Kidney tubule cell (primary cell): ENCODE measurements around the gene UNC50.
"Not testable (repeated sequence)": the region's sequence is repeated elsewhere in the genome, so short reads cannot be mapped to it uniquely, and the experiment has no call there.

Source experiments
- DNase-seq: peaks from one replicate; pipeline ENCODE4 v3.0.0-alpha.2; 2018; ENCODE audit warnings: low spot score

Gene UNC50

GRCh38 chr2:98608962-98609604 is 694 bp downstream of the UNC50 start:
- DNase-seq: peak; percentile 39

GRCh38 chr2:98614024-98614739 is 5.8 kb downstream of the UNC50 start:
- no peak for DNase-seq

GRCh38 chr2:98615481-98615880 is 7.1 kb downstream of the UNC50 start:
- DNase-seq: no peak

GRCh38 chr2:98617149-98617548 is 8.8 kb downstream of the UNC50 start:
- DNase-seq: no peak

- DNase-seq: peak; percentile 50
Measured at GRCh38 chr2:98623657-98624056, 15.3 kb downstream of the UNC50 start.

- no peak for DNase-seq
Measured at GRCh38 chr2:98632351-98632750, 24.0 kb downstream of the UNC50 start.

- DNase-seq: peak; percentile 10
Measured at GRCh38 chr2:98634406-98635092, 26.2 kb downstream of the UNC50 start.

GRCh38 chr2:98637401-98638147 is 29.2 kb downstream of the UNC50 start:
- DNase-seq: no peak

- DNase-seq: no peak
Measured at GRCh38 chr2:98643496-98644100, 35.2 kb downstream of the UNC50 start.

- DNase-seq: peak; percentile 68
Measured at GRCh38 chr2:98647636-98648035, 39.2 kb downstream of the UNC50 start.

- DNase-seq: peak; percentile 24
Measured at GRCh38 chr2:98648451-98648850, 40.1 kb downstream of the UNC50 start.

GRCh38 chr2:98649135-98649991 is 41.0 kb downstream of the UNC50 start:
- DNase-seq: peak; percentile 84

- no peak for DNase-seq
Measured at GRCh38 chr2:98649992-98650375, 41.6 kb downstream of the UNC50 start.

GRCh38 chr2:98650998-98651397 is 42.6 kb downstream of the UNC50 start:
- no peak for DNase-seq

- DNase-seq: no peak
Measured at GRCh38 chr2:98654699-98655495, 46.5 kb downstream of the UNC50 start.

GRCh38 chr2:98656800-98657199 is 48.4 kb downstream of the UNC50 start:
- DNase-seq: no peak

- no peak for DNase-seq
Measured at GRCh38 chr2:98658816-98659490, 50.6 kb downstream of the UNC50 start.

GRCh38 chr2:98659491-98659840 is 51.1 kb downstream of the UNC50 start:
- not testable (repeated sequence) for DNase-seq

- no peak for DNase-seq
Measured at GRCh38 chr2:98663511-98664090, 55.2 kb downstream of the UNC50 start.
